Right atrium auricular region (tissue), 2 donors: ENCODE data around the gene SYNM. TPM values are rescaled to one million over a fixed set of nuclear protein-coding genes. Genes with fewer than 3 reads are reported as not detected.
A peak's percentile ranks its signal among the peaks of the same experiment; 100 is the strongest.

Experiments used
- DNase-seq: peaks from one replicate; pipeline ENCODE4 v3.0.0-alpha.2; 2019; ENCODE audit warnings: low spot score
- H3K27ac ChIP-seq, 2 donors: fragments of 200-600 bp; sonication (generic); 1 replicate in 1 of 2; 2 replicates in 1 of 2; pipeline ENCODE4 v1.5.1; 2016 to 2019
- H3K27me3 ChIP-seq, 2 donors: fragments of 200-600 bp; sonication (generic); one replicate each; pipeline versions ENCODE4 v1.5.1 to v1.6.0; 2017 to 2019
- H3K36me3 ChIP-seq: fragments of 200-600 bp; sonication (generic); one replicate; pipeline ENCODE4 v1.5.1; 2016
- H3K4me1 ChIP-seq, 2 donors: fragments of 200-600 bp; sonication (generic); one replicate each; pipeline versions ENCODE4 v1.5.1 to v1.6.0; 2017 to 2019
- H3K4me3 ChIP-seq, 2 donors: fragments of 200-600 bp; sonication (generic); 1 replicate in 1 of 2; 2 replicates in 1 of 2; pipeline ENCODE4 v1.5.1; 2017 to 2019; ENCODE audit warnings: mild to moderate bottlenecking in 1 of 2, moderate library complexity in 1 of 2
- H3K9me3 ChIP-seq, 2 donors: fragments of 200-600 bp; sonication (generic); one replicate each; pipeline ENCODE4 v1.5.1; 2019
- CTCF ChIP-seq, 2 donors: fragments of 200-600 bp; sonication (generic); IDR thresholded peaks; one replicate each; pipeline ENCODE4 v1.5.1; 2019; ENCODE audit warnings: antibody characterized with exemption in 2 of 2
- total RNA-seq, 2 donors: library from RNA; depleted of rRNA; stranded (reverse); fragments of >200 nt; gene quantifications; one replicate each; pipeline ENCODE4 v1.1.0, GENCODE V29; 2016

Gene SYNM
- total RNA-seq, 2 donors from 2014 or later: 211 to 258 TPM

- no peak for TF ChIP-seq CTCF (IDR thresholded peaks at IDR 0.05)
Measured at GRCh38 chr15:99141943-99142342, 37.1 kb downstream of the SYNM start.

GRCh38 chr15:99142562-99142961 is 37.7 kb downstream of the SYNM start:
- Histone ChIP-seq H3K9me3 (no peaks in the 10 kb centered on the region), H3K27me3 (no peaks in the 10 kb centered on the region), H3K27ac (peak overlapping the region; percentile 9 to 66), H3K36me3 (peaks cover 8% of the 10 kb centered on the region), H3K4me3 (no peak overlapping the region), H3K4me1 (peaks cover 0 to 19% of the 10 kb centered on the region in 2 donors)
- DNase-seq: no peak
- no peak for TF ChIP-seq CTCF (IDR thresholded peaks at IDR 0.05)

More at GRCh38 chr15:99141943-99142342, 37.1 kb downstream of the SYNM start:
- no peaks in the 10 kb centered on the region for H3K9me3 ChIP-seq
- peaks cover 0 to 19% of the 10 kb centered on the region in 2 donors for H3K4me1 ChIP-seq
- peak overlapping the region; percentile 9 to 66 for H3K27ac ChIP-seq
- DNase-seq: no peak
- H3K36me3 ChIP-seq: peaks cover 14% of the 10 kb centered on the region
- H3K4me3 ChIP-seq: no peak overlapping the region
- no peaks in the 10 kb centered on the region for H3K27me3 ChIP-seq

GRCh38 chr15:99143242-99143641 is 38.4 kb downstream of the SYNM start:
- H3K36me3 ChIP-seq: peaks cover under 1% of the 10 kb centered on the region
- H3K27ac ChIP-seq: peak overlapping the region; percentile 48 to 66

GRCh38 chr15:99143655-99144610 is 39.1 kb downstream of the SYNM start:
- Histone ChIP-seq H3K27me3 (no peaks in the 10 kb centered on the region), H3K9me3 (no peaks in the 10 kb centered on the region), H3K36me3 (no peaks in the 10 kb centered on the region), H3K27ac (peak overlapping the region; percentile 48 to 66), H3K4me1 (peaks cover 0 to 21% of the 10 kb centered on the region in 2 donors), H3K4me3 (no peak overlapping the region)
- no peak for TF ChIP-seq CTCF (IDR thresholded peaks at IDR 0.05)
- peak; percentile 88 for DNase-seq

More at GRCh38 chr15:99143242-99143641, 38.4 kb downstream of the SYNM start:
- Histone ChIP-seq H3K27me3 (no peaks in the 10 kb centered on the region), H3K4me3 (no peak overlapping the region), H3K9me3 (no peaks in the 10 kb centered on the region), H3K4me1 (peaks cover 0 to 19% of the 10 kb centered on the region in 2 donors)
- no peak for DNase-seq
- TF ChIP-seq CTCF (IDR thresholded peaks at IDR 0.05): no peak

- no peaks in the 10 kb centered on the region for H3K36me3 ChIP-seq
- H3K27me3 ChIP-seq: no peaks in the 10 kb centered on the region
- no peak overlapping the region for H3K4me3 ChIP-seq
- H3K9me3 ChIP-seq: no peaks in the 10 kb centered on the region
- peaks cover 0 to 27% of the 10 kb centered on the region in 2 donors for H3K4me1 ChIP-seq
- H3K27ac ChIP-seq: no peak overlapping the region
- no peak for TF ChIP-seq CTCF (IDR thresholded peaks at IDR 0.05)
- DNase-seq: no peak
Measured at GRCh38 chr15:99145005-99145404, 40.1 kb downstream of the SYNM start.
